ENCODE data around the gene P3H3. TPM values are rescaled to one million over a fixed set of nuclear protein-coding genes. Genes with fewer than 3 reads are reported as not detected.
"Not testable (repeated sequence)": the region's sequence is repeated elsewhere in the genome, so short reads cannot be mapped to it uniquely, and the experiment has no call there.

The P3H3 gene
- total RNA-seq, 1 donor from 2014 or later = 19.8 TPM

GRCh38 chr12:6886206-6886999 lies 58.2 kb downstream of the P3H3 start:
- H3K27ac ChIP-seq (ENCODE audit: low read depth, low read length); H3K4me1 ChIP-seq (ENCODE audit: control insufficient read depth in 3 of 3, insufficient read depth in 3 of 3, low read length in 3 of 3); H3K27me3 ChIP-seq (ENCODE audit: control insufficient read depth in 3 of 3, insufficient read depth in 3 of 3, low read length in 3 of 3); H3K9me3 ChIP-seq (ENCODE audit: control insufficient read depth in 3 of 3, low read length in 3 of 3); H3K4me3 ChIP-seq (ENCODE audit: low read length in 3 of 3); H3K9ac ChIP-seq (ENCODE audit: low read depth in 1 of 3, low read length in 3 of 3): not testable (repeated sequence)
- peaks cover 8 to 19% (median 9%) of the 10 kb centered on the region in 3 donors for H3K36me3 ChIP-seq (ENCODE audit: control insufficient read depth in 3 of 3, insufficient read depth in 3 of 3, low read length in 3 of 3)

GRCh38 chr12:6887460-6887859 lies 59.3 kb downstream of the P3H3 start:
- H3K27me3 ChIP-seq (ENCODE audit: control insufficient read depth in 3 of 3, insufficient read depth in 3 of 3, low read length in 3 of 3) = no peaks in the 10 kb centered on the region
- H3K4me1 ChIP-seq (ENCODE audit: control insufficient read depth in 3 of 3, insufficient read depth in 3 of 3, low read length in 3 of 3) = peaks cover 9 to 13% (median 11%) of the 10 kb centered on the region in 3 donors
- no peak overlapping the region for H3K9ac ChIP-seq (ENCODE audit: low read depth in 1 of 3, low read length in 3 of 3)
- no peak overlapping the region for H3K27ac ChIP-seq (ENCODE audit: low read depth, low read length)
- H3K4me3 ChIP-seq (ENCODE audit: low read length in 3 of 3) = no peak overlapping the region
- no peaks in the 10 kb centered on the region for H3K9me3 ChIP-seq (ENCODE audit: control insufficient read depth in 3 of 3, low read length in 3 of 3)
- H3K36me3 ChIP-seq (ENCODE audit: control insufficient read depth in 3 of 3, insufficient read depth in 3 of 3, low read length in 3 of 3) = peaks cover 8 to 17% (median 9%) of the 10 kb centered on the region in 3 donors

GRCh38 chr12:6888360-6888759 lies 60.2 kb downstream of the P3H3 start:
- H3K36me3 ChIP-seq (ENCODE audit: control insufficient read depth in 3 of 3, insufficient read depth in 3 of 3, low read length in 3 of 3) = peaks cover 7 to 17% (median 8%) of the 10 kb centered on the region in 3 donors
- H3K9me3 ChIP-seq (ENCODE audit: control insufficient read depth in 3 of 3, low read length in 3 of 3) = no peaks in the 10 kb centered on the region
- H3K27ac ChIP-seq (ENCODE audit: low read depth, low read length) = no peak overlapping the region
- H3K9ac ChIP-seq (ENCODE audit: low read depth in 1 of 3, low read length in 3 of 3) = no peak overlapping the region
- H3K4me1 ChIP-seq (ENCODE audit: control insufficient read depth in 3 of 3, insufficient read depth in 3 of 3, low read length in 3 of 3) = peaks cover 9 to 13% (median 11%) of the 10 kb centered on the region in 3 donors
- no peak overlapping the region for H3K4me3 ChIP-seq (ENCODE audit: low read length in 3 of 3)
- H3K27me3 ChIP-seq (ENCODE audit: control insufficient read depth in 3 of 3, insufficient read depth in 3 of 3, low read length in 3 of 3) = no peaks in the 10 kb centered on the region

GRCh38 chr12:6888794-6889193 lies 60.6 kb downstream of the P3H3 start:
- Histone ChIP-seq H3K4me1 (ENCODE audit: control insufficient read depth in 3 of 3, insufficient read depth in 3 of 3, low read length in 3 of 3) (peaks cover 9 to 13% (median 11%) of the 10 kb centered on the region in 3 donors), H3K36me3 (ENCODE audit: control insufficient read depth in 3 of 3, insufficient read depth in 3 of 3, low read length in 3 of 3) (peaks cover 5 to 13% (median 6%) of the 10 kb centered on the region in 3 donors)
- not testable (repeated sequence) for H3K27me3 ChIP-seq (ENCODE audit: control insufficient read depth in 3 of 3, insufficient read depth in 3 of 3, low read length in 3 of 3); H3K27ac ChIP-seq (ENCODE audit: low read depth, low read length); H3K9me3 ChIP-seq (ENCODE audit: control insufficient read depth in 3 of 3, low read length in 3 of 3); H3K9ac ChIP-seq (ENCODE audit: low read depth in 1 of 3, low read length in 3 of 3); H3K4me3 ChIP-seq (ENCODE audit: low read length in 3 of 3)

Other genes with a start within 250 kb of the P3H3 start
- 211 TPM for gene CHD4, start 221.0 kb upstream of the P3H3 start, total RNA-seq
- gene LPAR5, start 192.4 kb upstream of the P3H3 start, total RNA-seq = 1.0 TPM
- gene ACRBP, start 181.0 kb upstream of the P3H3 start, total RNA-seq = 1.0 TPM
- 38.1 TPM for gene ING4, start 165.3 kb upstream of the P3H3 start, total RNA-seq
- gene ZNF384, start 139.0 kb upstream of the P3H3 start, total RNA-seq = 8.4 TPM
- under 0.01 TPM for gene PIANP, start 127.6 kb upstream of the P3H3 start, total RNA-seq
- gene COPS7A, start 104.4 kb upstream of the P3H3 start, total RNA-seq = 30.8 TPM
- gene MLF2, start 75.3 kb upstream of the P3H3 start, total RNA-seq = 73.6 TPM
- gene PTMS, start 62.0 kb upstream of the P3H3 start, total RNA-seq = 40.2 TPM
- gene LAG3, start 55.9 kb upstream of the P3H3 start, total RNA-seq = not detected
- gene CD4, start 38.9 kb upstream of the P3H3 start, total RNA-seq = 6.8 TPM
- 8.9 TPM for gene GPR162, start 6.6 kb upstream of the P3H3 start, total RNA-seq
- gene GNB3, start 12.5 kb downstream of the P3H3 start, total RNA-seq = 3.7 TPM
- 3.1 TPM for gene CDCA3, start 22.9 kb downstream of the P3H3 start, total RNA-seq
- gene USP5, start 23.7 kb downstream of the P3H3 start, total RNA-seq = 61.6 TPM
- gene TPI1, start 39.1 kb downstream of the P3H3 start, total RNA-seq = 1,878 TPM
- 3.1 TPM for gene SPSB2, start 44.9 kb downstream of the P3H3 start, total RNA-seq
- gene LRRC23, start 76.4 kb downstream of the P3H3 start, total RNA-seq = 12.5 TPM
- gene ENO2, start 86.2 kb downstream of the P3H3 start, total RNA-seq = 2.6 TPM
- gene ATN1, start 99.6 kb downstream of the P3H3 start, total RNA-seq = 7.3 TPM
- gene RNU7-1, start 115.4 kb downstream of the P3H3 start, total RNA-seq = not detected
- gene C12orf57, start 115.6 kb downstream of the P3H3 start, total RNA-seq = 205 TPM
- 7.8 TPM for gene PTPN6, start 122.9 kb downstream of the P3H3 start, total RNA-seq
- 273 TPM for gene PHB2, start 142.3 kb downstream of the P3H3 start, total RNA-seq
- gene EMG1, start 142.5 kb downstream of the P3H3 start, total RNA-seq = 28.2 TPM
- 14.6 TPM for gene LPCAT3, start 190.1 kb downstream of the P3H3 start, total RNA-seq
- 89.8 TPM for gene C1S, start 232.3 kb downstream of the P3H3 start, total RNA-seq